ENCODE results near the gene GPR12.

- TF ChIP-seq CTCF (IDR thresholded peaks at IDR 0.05; ENCODE audit: poor library complexity): no peak
- no peak for TF ChIP-seq EZH2phosphoT487 (IDR thresholded peaks at IDR 0.05; ENCODE audit: low read depth, severe bottlenecking, unreplicated experiment)
- TF ChIP-seq EZH2 (IDR thresholded peaks at IDR 0.05; ENCODE audit: borderline replicate concordance): no peak
These were observed 43.6 kb downstream of the GPR12 start for GRCh38 chr13:26716984-26717383.
